Measurements from ENCODE around the gene LTBP2.
"Not testable (repeated sequence)": the region's sequence is repeated elsewhere in the genome, so short reads cannot be mapped to it uniquely, and the experiment has no call there.

LTBP2 gene

GRCh38 chr14:74478996-74479635 lies 132.9 kb downstream of the LTBP2 start:
- DNase-seq (ENCODE audit: low read depth), result no peak

- DNase-seq (ENCODE audit: low read depth), result no peak
These were observed 135.4 kb downstream of the LTBP2 start for GRCh38 chr14:74476607-74477006.

GRCh38 chr14:74476107-74476506 lies 135.9 kb downstream of the LTBP2 start:
- no peak for DNase-seq (ENCODE audit: low read depth)

GRCh38 chr14:74475678-74476077 lies 136.4 kb downstream of the LTBP2 start:
- peak; percentile 54 for DNase-seq (ENCODE audit: low read depth)

GRCh38 chr14:74474376-74474775 lies 137.7 kb downstream of the LTBP2 start:
- DNase-seq (ENCODE audit: low read depth), result no peak

GRCh38 chr14:74472601-74473000 lies 139.4 kb downstream of the LTBP2 start:
- DNase-seq (ENCODE audit: low read depth), result no peak

GRCh38 chr14:74469548-74470518 lies 142.2 kb downstream of the LTBP2 start:
- DNase-seq (ENCODE audit: low read depth), result no peak

- DNase-seq (ENCODE audit: low read depth), result no peak
These were observed 143.5 kb downstream of the LTBP2 start for GRCh38 chr14:74468513-74468912.

- no peak for DNase-seq (ENCODE audit: low read depth)
These were observed 146.7 kb downstream of the LTBP2 start for GRCh38 chr14:74465335-74465734.

- no peak for DNase-seq (ENCODE audit: low read depth)
These were observed 147.3 kb downstream of the LTBP2 start for GRCh38 chr14:74464785-74465184.

GRCh38 chr14:74463697-74464096 lies 148.3 kb downstream of the LTBP2 start:
- DNase-seq (ENCODE audit: low read depth), result no peak

- no peak for DNase-seq (ENCODE audit: low read depth)
These were observed 149.0 kb downstream of the LTBP2 start for GRCh38 chr14:74462993-74463392.

- no peak for DNase-seq (ENCODE audit: low read depth)
These were observed 152.1 kb downstream of the LTBP2 start for GRCh38 chr14:74459976-74460375.

GRCh38 chr14:74459289-74459946 lies 152.6 kb downstream of the LTBP2 start:
- no peak for DNase-seq (ENCODE audit: low read depth)

- DNase-seq (ENCODE audit: low read depth), result no peak
These were observed 154.5 kb downstream of the LTBP2 start for GRCh38 chr14:74457565-74457895.

- no peak for DNase-seq (ENCODE audit: low read depth)
These were observed 155.1 kb downstream of the LTBP2 start for GRCh38 chr14:74456684-74457564.

GRCh38 chr14:74454397-74454796 lies 157.6 kb downstream of the LTBP2 start:
- DNase-seq (ENCODE audit: low read depth), result not testable (repeated sequence)
